Ishikawa (cell line): ENCODE data around the gene PPP1R12C.

Experiments
- CEBPB ChIP-seq: IDR thresholded peaks from 2 replicates; pipeline ENCODE4 v1.6.1; 2012
- CREB1 ChIP-seq: IDR thresholded peaks from 2 replicates; pipeline ENCODE4 v1.6.1; 2012; ENCODE audit warnings: low read depth
- EGR1 ChIP-seq: IDR thresholded peaks from 2 replicates; pipeline ENCODE4 v1.6.1; 2012
- EP300 ChIP-seq: IDR thresholded peaks from 2 replicates; pipeline ENCODE4 v1.6.1; 2012; ENCODE audit warnings: borderline replicate concordance
- FOXM1 ChIP-seq: IDR thresholded peaks from 2 replicates; pipeline ENCODE4 v1.6.1; 2012; ENCODE audit warnings: low read depth, borderline replicate concordance
- NFIC ChIP-seq: IDR thresholded peaks from 2 replicates; pipeline ENCODE4 v1.6.1; 2012
- RAD21 ChIP-seq: IDR thresholded peaks from 2 replicates; pipeline ENCODE4 v1.6.1; 2012; ENCODE audit warnings: low read depth
- TAF1 ChIP-seq: IDR thresholded peaks from 2 replicates; pipeline ENCODE4 v1.6.1; 2012; ENCODE audit warnings: low read depth, mild to moderate bottlenecking
- TCF12 ChIP-seq: IDR thresholded peaks from 2 replicates; pipeline ENCODE4 v1.6.1; 2012; ENCODE audit warnings: low read depth
- TEAD4 ChIP-seq: IDR thresholded peaks from 2 replicates; pipeline ENCODE4 v1.6.1; 2012
- YY1 ChIP-seq: IDR thresholded peaks from 2 replicates; pipeline ENCODE4 v1.6.1; 2012; ENCODE audit warnings: low read depth
- ZBTB7A ChIP-seq: IDR thresholded peaks from 2 replicates; pipeline ENCODE4 v1.6.1; 2012; ENCODE audit warnings: low read depth
- TF ChIP-seq, protein P1 (sequence below): IDR thresholded peaks from 2 replicates; pipeline ENCODE4 v1.6.1; 2012; ENCODE audit warnings: low read depth, mild to moderate bottlenecking
- TF ChIP-seq, protein P2 (sequence below): IDR thresholded peaks from 2 replicates; pipeline ENCODE4 v1.6.1; 2012
- TF ChIP-seq, protein P3 (sequence below): IDR thresholded peaks from 2 replicates; pipeline ENCODE4 v1.6.1; 2012

Gene PPP1R12C

DNA sequence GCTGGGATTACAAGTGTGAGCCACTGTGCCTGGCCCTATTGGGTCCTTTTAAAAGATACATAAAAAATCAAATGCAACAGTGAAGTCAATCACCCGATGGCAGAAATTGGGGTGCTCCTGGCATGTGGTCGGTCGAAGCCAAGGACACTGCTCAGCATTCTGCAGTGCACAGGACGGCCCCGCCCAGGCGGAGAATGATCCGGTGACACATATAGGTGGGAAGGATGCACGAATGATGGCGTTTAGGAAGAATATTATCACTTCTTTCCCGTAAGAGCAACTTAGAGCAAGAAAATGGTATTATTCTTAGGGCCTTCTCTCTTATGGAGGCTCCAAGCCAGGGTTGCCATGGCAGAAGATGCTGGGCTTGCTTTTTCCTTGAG, 76.2 kb downstream of the PPP1R12C start:
- TF ChIP-seq, protein P1, sequence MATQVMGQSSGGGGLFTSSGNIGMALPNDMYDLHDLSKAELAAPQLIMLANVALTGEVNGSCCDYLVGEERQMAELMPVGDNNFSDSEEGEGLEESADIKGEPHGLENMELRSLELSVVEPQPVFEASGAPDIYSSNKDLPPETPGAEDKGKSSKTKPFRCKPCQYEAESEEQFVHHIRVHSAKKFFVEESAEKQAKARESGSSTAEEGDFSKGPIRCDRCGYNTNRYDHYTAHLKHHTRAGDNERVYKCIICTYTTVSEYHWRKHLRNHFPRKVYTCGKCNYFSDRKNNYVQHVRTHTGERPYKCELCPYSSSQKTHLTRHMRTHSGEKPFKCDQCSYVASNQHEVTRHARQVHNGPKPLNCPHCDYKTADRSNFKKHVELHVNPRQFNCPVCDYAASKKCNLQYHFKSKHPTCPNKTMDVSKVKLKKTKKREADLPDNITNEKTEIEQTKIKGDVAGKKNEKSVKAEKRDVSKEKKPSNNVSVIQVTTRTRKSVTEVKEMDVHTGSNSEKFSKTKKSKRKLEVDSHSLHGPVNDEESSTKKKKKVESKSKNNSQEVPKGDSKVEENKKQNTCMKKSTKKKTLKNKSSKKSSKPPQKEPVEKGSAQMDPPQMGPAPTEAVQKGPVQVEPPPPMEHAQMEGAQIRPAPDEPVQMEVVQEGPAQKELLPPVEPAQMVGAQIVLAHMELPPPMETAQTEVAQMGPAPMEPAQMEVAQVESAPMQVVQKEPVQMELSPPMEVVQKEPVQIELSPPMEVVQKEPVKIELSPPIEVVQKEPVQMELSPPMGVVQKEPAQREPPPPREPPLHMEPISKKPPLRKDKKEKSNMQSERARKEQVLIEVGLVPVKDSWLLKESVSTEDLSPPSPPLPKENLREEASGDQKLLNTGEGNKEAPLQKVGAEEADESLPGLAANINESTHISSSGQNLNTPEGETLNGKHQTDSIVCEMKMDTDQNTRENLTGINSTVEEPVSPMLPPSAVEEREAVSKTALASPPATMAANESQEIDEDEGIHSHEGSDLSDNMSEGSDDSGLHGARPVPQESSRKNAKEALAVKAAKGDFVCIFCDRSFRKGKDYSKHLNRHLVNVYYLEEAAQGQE = no peak
- TF ChIP-seq YY1 (no peak), TCF12 (no peak), TAF1 (no peak), CREB1 (no peak), ZBTB7A (no peak), TEAD4 (no peak), RAD21 (no peak), EP300 (no peak), FOXM1 (no peak), CEBPB (no peak), EGR1 (no peak), NFIC (no peak)
- TF ChIP-seq, protein P2, sequence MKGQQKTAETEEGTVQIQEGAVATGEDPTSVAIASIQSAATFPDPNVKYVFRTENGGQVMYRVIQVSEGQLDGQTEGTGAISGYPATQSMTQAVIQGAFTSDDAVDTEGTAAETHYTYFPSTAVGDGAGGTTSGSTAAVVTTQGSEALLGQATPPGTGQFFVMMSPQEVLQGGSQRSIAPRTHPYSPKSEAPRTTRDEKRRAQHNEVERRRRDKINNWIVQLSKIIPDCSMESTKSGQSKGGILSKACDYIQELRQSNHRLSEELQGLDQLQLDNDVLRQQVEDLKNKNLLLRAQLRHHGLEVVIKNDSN = no peak
- TF ChIP-seq, protein P3, sequence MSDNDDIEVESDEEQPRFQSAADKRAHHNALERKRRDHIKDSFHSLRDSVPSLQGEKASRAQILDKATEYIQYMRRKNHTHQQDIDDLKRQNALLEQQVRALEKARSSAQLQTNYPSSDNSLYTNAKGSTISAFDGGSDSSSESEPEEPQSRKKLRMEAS = no peak
